AG09309 (cell line): ENCODE data around the gene ROR1.

ENCODE experiments used
- DNase-seq: peaks from one replicate; pipeline ENCODE4 v3.0.0-alpha.2; 2010; ENCODE audit warnings: low read depth
- H3K4me3 ChIP-seq: 2 replicates; pipeline ENCODE4 v1.5.1; 2011; ENCODE audit warnings: mild to moderate bottlenecking, low read depth, low read length, moderate library complexity; ENCODE audit not compliant: control insufficient read depth
- CTCF ChIP-seq: IDR thresholded peaks from 2 replicates; pipeline ENCODE4 v1.5.1; 2011; ENCODE audit warnings: mild to moderate bottlenecking, low read depth, low read length, inconsistent platforms; ENCODE audit not compliant: insufficient read depth, control insufficient read depth; ENCODE audit errors: missing control alignments

The ROR1 gene

GRCh38 chr1:63772876-63773275 lies 941 bp upstream of the ROR1 start:
- H3K4me3 ChIP-seq = no peak overlapping the region
- no peak for TF ChIP-seq CTCF
- no peak for DNase-seq

GRCh38 chr1:63773496-63773814 lies 362 bp upstream of the ROR1 start:
- H3K4me3 ChIP-seq = peak overlapping the region; percentile 91

GRCh38 chr1:63774617-63775417 lies 1.0 kb downstream of the ROR1 start:
- peak overlapping the region; percentile 91 for H3K4me3 ChIP-seq
- DNase-seq = no peak
- no peak for TF ChIP-seq CTCF

More at GRCh38 chr1:63773496-63773814, 362 bp upstream of the ROR1 start:
- TF ChIP-seq CTCF = no peak
- no peak for DNase-seq

GRCh38 chr1:63775418-63776127 lies 1.8 kb downstream of the ROR1 start:
- H3K4me3 ChIP-seq = peak overlapping the region; percentile 91

GRCh38 chr1:63777286-63777685 lies 3.5 kb downstream of the ROR1 start:
- peak; percentile 12 for TF ChIP-seq CTCF
- no peak overlapping the region for H3K4me3 ChIP-seq
- DNase-seq = no peak

More at GRCh38 chr1:63775418-63776127, 1.8 kb downstream of the ROR1 start:
- no peak for DNase-seq
- no peak for TF ChIP-seq CTCF

- H3K4me3 ChIP-seq = no peak overlapping the region
- no peak for TF ChIP-seq CTCF
- DNase-seq = no peak
These were observed 4.4 kb downstream of the ROR1 start for GRCh38 chr1:63777965-63778880.
